Astrocyte (in vitro differentiated cells and primary cell): ENCODE results near the gene SOX18. TPM values are rescaled to one million over a fixed set of nuclear protein-coding genes. Genes with fewer than 3 reads are reported as not detected.

Experiments
- DNase-seq: peaks from one replicate; pipeline ENCODE4 v3.0.0-alpha.2; 2010; ENCODE audit warnings: low read depth
- FAIRE-seq: peaks from 2 replicates; lab custom pipeline; 2011; peaks lifted over from hg19 to GRCh38; lab: Jason Lieb, UNC
- H2AFZ ChIP-seq: 2 replicates; pipeline ENCODE4 v1.6.0; 2012; ENCODE audit warnings: low read depth, low read length, inconsistent platforms
- H3K27ac ChIP-seq: 2 replicates; pipeline ENCODE4 v1.5.1; 2011; ENCODE audit warnings: low read depth, low read length, inconsistent platforms
- H3K27me3 ChIP-seq: 2 replicates; pipeline ENCODE4 v1.6.0; 2011; ENCODE audit warnings: low read length, inconsistent platforms; ENCODE audit not compliant: insufficient read depth
- H3K36me3 ChIP-seq: 2 replicates; pipeline ENCODE4 v1.5.1; 2011; ENCODE audit warnings: low read length, inconsistent platforms; ENCODE audit not compliant: insufficient read depth
- H3K4me1 ChIP-seq: 2 replicates; pipeline ENCODE4 v1.5.1; 2011; ENCODE audit warnings: low read length, inconsistent platforms; ENCODE audit not compliant: insufficient read depth
- H3K4me2 ChIP-seq: 2 replicates; pipeline ENCODE4 v1.6.0; 2012; ENCODE audit warnings: low read length, inconsistent platforms
- H3K4me3 ChIP-seq: 2 replicates; pipeline ENCODE4 v1.5.1; 2011; ENCODE audit warnings: low read depth, mild to moderate bottlenecking, low read length, inconsistent platforms; ENCODE audit not compliant: insufficient read depth
- H3K79me2 ChIP-seq: 2 replicates; pipeline ENCODE4 v1.6.0; 2012; ENCODE audit warnings: mild to moderate bottlenecking, low read length, inconsistent platforms; ENCODE audit not compliant: insufficient read depth
- H3K9ac ChIP-seq: 2 replicates; pipeline ENCODE4 v1.6.0; 2012; ENCODE audit warnings: mild to moderate bottlenecking, low read length, inconsistent platforms
- H3K9me3 ChIP-seq: 2 replicates; pipeline ENCODE4 v1.5.1; 2012; ENCODE audit warnings: low read depth, mild to moderate bottlenecking, low read length, inconsistent platforms; ENCODE audit not compliant: insufficient read depth
- H4K20me1 ChIP-seq: 2 replicates; pipeline ENCODE4 v1.6.0; 2012; ENCODE audit warnings: low read length, inconsistent platforms; ENCODE audit not compliant: insufficient read depth
- H3K27ac Mint-ChIP-seq: one replicate; pipeline ENCODE4 v1.8.0; 2021; ENCODE audit warnings: mild to moderate bottlenecking, mixed read lengths; ENCODE audit not compliant: unreplicated experiment
- H3K27me3 Mint-ChIP-seq: one replicate; pipeline ENCODE4 v1.8.0; 2021; ENCODE audit warnings: low read depth, mixed read lengths; ENCODE audit not compliant: unreplicated experiment
- H3K36me3 Mint-ChIP-seq: one replicate; pipeline ENCODE4 v1.8.0; 2021; ENCODE audit warnings: low read depth, mixed read lengths; ENCODE audit not compliant: unreplicated experiment
- H3K4me1 Mint-ChIP-seq: one replicate; pipeline ENCODE4 v1.8.0; 2021; ENCODE audit warnings: low read depth, mixed read lengths; ENCODE audit not compliant: unreplicated experiment
- H3K4me3 Mint-ChIP-seq: one replicate; pipeline ENCODE4 v1.8.0; 2021; ENCODE audit warnings: mild to moderate bottlenecking, moderate library complexity, mixed read lengths; ENCODE audit not compliant: unreplicated experiment
- H3K9me3 Mint-ChIP-seq: one replicate; pipeline ENCODE4 v1.8.0; 2021; ENCODE audit warnings: mild to moderate bottlenecking, mixed read lengths; ENCODE audit not compliant: unreplicated experiment
- CTCF ChIP-seq: IDR thresholded peaks from 2 replicates; pipeline ENCODE4 v1.5.1; 2011; ENCODE audit warnings: low read depth, mild to moderate bottlenecking, inconsistent platforms, low read length, moderate library complexity; ENCODE audit not compliant: insufficient read depth
- EZH2 ChIP-seq: IDR thresholded peaks from 2 replicates; pipeline ENCODE4 v1.6.1; 2012; ENCODE audit warnings: mild to moderate bottlenecking, low read length, inconsistent platforms; ENCODE audit not compliant: insufficient read depth
- total RNA-seq: library from RNA; stranded (reverse); gene quantifications from 2 replicates; pipeline ENCODE4 v1.2.1, GENCODE V29; 2021

SOX18 gene
- total RNA-seq, 1 donor from 2014 or later = 0.52 TPM

DNA sequence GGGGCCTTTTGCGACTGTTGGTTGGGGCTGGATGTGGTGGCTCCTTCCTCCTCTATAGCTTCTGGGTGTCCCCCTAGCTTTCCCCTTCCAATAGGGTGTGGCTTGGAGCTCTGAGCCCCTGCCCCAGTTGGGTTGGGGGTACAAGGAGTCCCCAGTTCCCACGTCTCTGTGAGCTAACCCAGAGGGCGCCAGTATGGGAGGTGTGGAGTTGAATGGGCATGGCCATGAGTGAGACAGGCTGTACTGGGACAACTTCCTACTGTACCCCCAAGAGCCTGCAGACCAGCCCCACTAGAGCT, 12.3 kb downstream of the SOX18 start:
- H3K36me3 Mint-ChIP-seq = peaks cover 9% of the 10 kb centered on the region
- no peak for FAIRE-seq
- Histone ChIP-seq H3K9ac (no peak overlapping the region), H3K27me3 (peaks cover 31% of the 10 kb centered on the region), H3K9me3 (no peaks in the 10 kb centered on the region), H4K20me1 (peaks cover 32% of the 10 kb centered on the region), H3K4me2 (no peak overlapping the region), H3K4me3 (no peak overlapping the region), H3K4me1 (peaks cover 3% of the 10 kb centered on the region), H3K79me2 (no peaks in the 10 kb centered on the region), H2AFZ (no peak overlapping the region), H3K27ac (no peak overlapping the region), H3K36me3 (no peaks in the 10 kb centered on the region)
- no peak for TF ChIP-seq CTCF
- TF ChIP-seq EZH2 = no peak
- no peak for DNase-seq
- peaks cover 14% of the 10 kb centered on the region for H3K27me3 Mint-ChIP-seq
- no peak overlapping the region for H3K4me3 Mint-ChIP-seq
- H3K9me3 Mint-ChIP-seq = peaks cover 2% of the 10 kb centered on the region
- peaks cover 7% of the 10 kb centered on the region for H3K4me1 Mint-ChIP-seq
- H3K27ac Mint-ChIP-seq = no peak overlapping the region

DNA sequence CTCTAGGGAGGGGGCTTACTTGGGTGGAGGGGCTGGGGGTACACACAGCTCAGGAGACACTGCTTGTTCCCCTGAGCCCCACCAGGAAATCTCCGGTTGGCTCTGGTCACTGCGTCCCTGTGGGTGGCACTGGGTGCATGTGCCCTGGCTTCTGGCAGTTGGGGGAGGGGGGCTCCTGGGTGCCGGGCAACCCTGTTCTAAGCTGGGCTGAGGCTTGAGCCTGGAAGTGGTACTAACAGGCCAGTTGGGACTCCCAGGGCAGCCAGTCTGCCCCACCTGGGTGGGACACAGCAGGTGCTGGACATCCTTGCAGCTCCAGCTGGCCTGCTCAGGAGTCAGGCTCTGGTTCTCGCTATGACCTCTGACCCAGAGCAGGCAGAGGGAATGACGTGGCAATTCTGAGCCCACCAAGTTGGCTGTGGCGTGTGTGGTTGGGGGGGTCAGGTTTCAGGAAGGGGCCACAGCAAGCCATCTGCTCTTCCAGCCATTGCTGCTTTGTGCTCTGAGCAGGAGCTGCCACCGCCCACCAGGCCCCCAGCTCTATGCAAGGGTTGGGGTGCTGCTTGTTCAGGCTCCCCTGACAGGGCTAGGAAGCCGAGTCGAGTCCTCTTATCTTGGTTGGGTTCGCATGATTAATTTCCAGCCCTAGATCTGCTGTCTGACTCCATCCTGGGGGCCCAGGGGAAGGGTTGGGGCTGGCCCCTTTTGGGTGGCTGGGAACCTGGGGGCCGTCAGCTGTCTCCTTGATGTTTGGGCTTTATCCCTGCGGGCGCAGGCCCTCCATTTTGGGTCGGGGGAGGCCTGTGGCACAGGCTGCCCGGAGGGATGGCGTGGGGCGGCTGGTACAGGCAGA, 12.9 kb downstream of the SOX18 start:
- DNase-seq (no peak), FAIRE-seq (no peak)
- no peak overlapping the region for H3K4me3 Mint-ChIP-seq
- peaks cover 2% of the 10 kb centered on the region for H3K9me3 Mint-ChIP-seq
- peaks cover 9% of the 10 kb centered on the region for H3K36me3 Mint-ChIP-seq
- no peak overlapping the region for H2AFZ ChIP-seq
- no peaks in the 10 kb centered on the region for H3K79me2 ChIP-seq
- peaks cover 26% of the 10 kb centered on the region for H3K27me3 ChIP-seq
- peaks cover 14% of the 10 kb centered on the region for H3K27me3 Mint-ChIP-seq
- peaks cover 32% of the 10 kb centered on the region for H4K20me1 ChIP-seq
- no peak for TF ChIP-seq EZH2
- no peak for TF ChIP-seq CTCF
- no peak overlapping the region for H3K9ac ChIP-seq
- H3K4me1 Mint-ChIP-seq = peaks cover 7% of the 10 kb centered on the region
- H3K4me1 ChIP-seq = peaks cover 3% of the 10 kb centered on the region
- H3K4me2 ChIP-seq = no peak overlapping the region
- no peak overlapping the region for H3K27ac Mint-ChIP-seq
- H3K4me3 ChIP-seq = no peak overlapping the region
- H3K27ac ChIP-seq = no peak overlapping the region
- peaks cover 2% of the 10 kb centered on the region for H3K36me3 ChIP-seq
- no peaks in the 10 kb centered on the region for H3K9me3 ChIP-seq

DNA sequence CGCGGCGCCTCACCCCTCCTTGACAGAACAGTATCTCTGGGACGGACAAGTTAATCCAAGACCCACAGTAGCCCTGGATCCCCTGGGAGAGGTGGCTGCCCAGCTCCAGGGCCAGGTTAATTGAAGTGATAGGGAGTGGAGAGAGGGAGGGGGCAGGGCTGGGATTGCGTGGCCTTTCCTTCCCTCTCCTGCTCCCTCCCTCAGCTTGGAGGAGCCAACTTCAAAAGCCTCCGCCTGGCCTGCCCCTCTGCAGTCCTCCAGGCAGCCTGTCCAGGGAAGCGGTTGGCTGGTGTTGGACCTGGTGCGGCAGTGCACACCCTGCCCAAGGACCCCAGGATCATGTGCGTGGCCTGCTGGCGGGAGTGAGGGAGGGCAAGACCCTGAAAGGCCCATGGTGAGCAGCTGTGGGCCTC, 13.5 kb downstream of the SOX18 start, which contains the start of gene C20orf204:
C20orf204 (plus strand) TSS at position 250 of the 413 bp plus-strand sequence; CDS start at position 392, 142 bp downstream.
- no peak within 1 kb of the TSS for H3K9ac ChIP-seq
- peaks cover 7% of the 10 kb centered on the region for H3K4me1 Mint-ChIP-seq
- H3K4me3 ChIP-seq = no peak within 1 kb of the TSS
- H4K20me1 ChIP-seq = peaks cover 32% of the 10 kb centered on the region
- no peaks in the 10 kb centered on the region for H3K9me3 ChIP-seq
- no peak for TF ChIP-seq CTCF
- no peak for TF ChIP-seq EZH2
- H3K27ac Mint-ChIP-seq = no peak within 1 kb of the TSS
- H3K27ac ChIP-seq = no peak within 1 kb of the TSS
- H3K4me1 ChIP-seq = peaks cover 3% of the 10 kb centered on the region
- FAIRE-seq (no peak), DNase-seq (no peak)
- H3K4me3 Mint-ChIP-seq = no peak within 1 kb of the TSS
- H3K27me3 ChIP-seq = peaks cover 20% of the 10 kb centered on the region
- peaks cover 9% of the 10 kb centered on the region for H3K36me3 Mint-ChIP-seq
- H3K79me2 ChIP-seq = no peaks in the 10 kb centered on the region
- H2AFZ ChIP-seq = no peak within 1 kb of the TSS
- H3K4me2 ChIP-seq = no peak within 1 kb of the TSS
- H3K36me3 ChIP-seq = peaks cover 2% of the 10 kb centered on the region
- H3K27me3 Mint-ChIP-seq = peaks cover 10% of the 10 kb centered on the region
- H3K9me3 Mint-ChIP-seq = peaks cover 2% of the 10 kb centered on the region
